Measurements from ENCODE around the gene GHDC.

- TF ChIP-seq POLR2A (IDR thresholded peaks at IDR 0.05; ENCODE audit: control extremely low read depth in 1 of 2, low read depth in 2 of 2, low read length in 2 of 2) (no peak), CTCF (IDR thresholded peaks at IDR 0.05; ENCODE audit: control extremely low read depth in 1 of 3, insufficient read depth in 1 of 3, low read depth in 1 of 3, low read length in 3 of 3) (no peak), TAF1 (IDR thresholded peaks at IDR 0.05; ENCODE audit: low read depth, low read length) (no peak), SP2 (IDR thresholded peaks at IDR 0.05; ENCODE audit: low read length) (no peak)
Measured at GRCh38 chr17:42197564-42198156, 3.4 kb upstream of the GHDC start.
